OCI-LY3 (cell line): Measurements from ENCODE around the gene APCDD1L.

Experiments
- EZH2phosphoT487 ChIP-seq: fragments of 200-600 bp; shearing (Covaris generic); IDR thresholded peaks from 2 replicates; pipeline ENCODE4 v1.6.1; 2018; ENCODE audit warnings: antibody characterized with exemption, mixed run types, low read depth
- TF ChIP-seq, protein P1 (sequence below): fragments of 200-600, 300-600 bp; sonication (generic); IDR thresholded peaks from 2 replicates; pipeline ENCODE4 v1.5.1; 2014; ENCODE audit warnings: antibody characterized with exemption, low read length, low read depth

- TF ChIP-seq, protein P1, sequence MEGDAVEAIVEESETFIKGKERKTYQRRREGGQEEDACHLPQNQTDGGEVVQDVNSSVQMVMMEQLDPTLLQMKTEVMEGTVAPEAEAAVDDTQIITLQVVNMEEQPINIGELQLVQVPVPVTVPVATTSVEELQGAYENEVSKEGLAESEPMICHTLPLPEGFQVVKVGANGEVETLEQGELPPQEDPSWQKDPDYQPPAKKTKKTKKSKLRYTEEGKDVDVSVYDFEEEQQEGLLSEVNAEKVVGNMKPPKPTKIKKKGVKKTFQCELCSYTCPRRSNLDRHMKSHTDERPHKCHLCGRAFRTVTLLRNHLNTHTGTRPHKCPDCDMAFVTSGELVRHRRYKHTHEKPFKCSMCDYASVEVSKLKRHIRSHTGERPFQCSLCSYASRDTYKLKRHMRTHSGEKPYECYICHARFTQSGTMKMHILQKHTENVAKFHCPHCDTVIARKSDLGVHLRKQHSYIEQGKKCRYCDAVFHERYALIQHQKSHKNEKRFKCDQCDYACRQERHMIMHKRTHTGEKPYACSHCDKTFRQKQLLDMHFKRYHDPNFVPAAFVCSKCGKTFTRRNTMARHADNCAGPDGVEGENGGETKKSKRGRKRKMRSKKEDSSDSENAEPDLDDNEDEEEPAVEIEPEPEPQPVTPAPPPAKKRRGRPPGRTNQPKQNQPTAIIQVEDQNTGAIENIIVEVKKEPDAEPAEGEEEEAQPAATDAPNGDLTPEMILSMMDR: no peak
- TF ChIP-seq EZH2phosphoT487: no peak
Observed at GRCh38 chr20:58523971-58524315, 8.7 kb upstream of the APCDD1L start.
